ENCODE data around the gene ADAMTS14. TPM values are rescaled to one million over a fixed set of nuclear protein-coding genes. Genes with fewer than 3 reads are reported as not detected.

The ADAMTS14 gene
- total RNA-seq, 1 donor from 2014 or later, result 0.15 TPM

DNA sequence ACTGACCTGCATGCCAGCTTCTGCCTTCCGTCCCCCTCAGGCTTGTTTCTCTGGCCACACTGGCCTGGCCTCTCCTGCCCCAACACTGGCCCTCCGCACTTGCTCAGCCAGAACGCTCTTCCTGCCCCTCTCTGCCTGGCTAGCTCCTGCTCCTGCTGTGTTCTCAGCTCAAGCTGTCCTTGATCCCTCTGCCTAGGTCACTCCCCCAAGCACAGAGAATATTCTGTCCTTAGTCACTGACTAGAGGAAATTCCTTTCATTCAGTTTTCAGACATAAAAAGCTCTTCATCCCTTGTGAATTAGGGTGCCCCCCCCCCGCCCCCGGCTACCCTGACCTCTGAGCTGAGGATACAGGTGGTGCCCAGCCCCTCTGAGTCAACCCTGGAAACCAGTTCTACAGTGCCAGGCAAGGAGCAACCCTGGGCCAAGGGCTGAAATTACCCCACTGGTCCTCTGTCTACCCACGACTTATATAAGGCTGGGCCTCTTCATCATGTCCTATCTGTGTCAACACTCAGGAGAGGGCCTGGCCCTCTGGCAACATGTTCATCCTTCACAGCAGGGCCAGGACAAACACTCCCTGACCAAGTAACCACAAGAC is 136.8 kb downstream of the ADAMTS14 start:
- no peak for DNase-seq (ENCODE audit: low spot score)
- no peak for ATAC-seq

- ATAC-seq (no peak), DNase-seq (ENCODE audit: low spot score) (no peak)
These were observed 137.4 kb downstream of the ADAMTS14 start for GRCh38 chr10:70809726-70810125.

- DNase-seq (ENCODE audit: low spot score) (no peak), ATAC-seq (no peak)
These were observed 138.7 kb downstream of the ADAMTS14 start for GRCh38 chr10:70810967-70811366.

- ATAC-seq (no peak), DNase-seq (ENCODE audit: low spot score) (no peak)
These were observed 139.6 kb downstream of the ADAMTS14 start for GRCh38 chr10:70811881-70812280.

Other genes with a start within 250 kb of the ADAMTS14 start
- not detected for gene NODAL, start 230.8 kb upstream of the ADAMTS14 start, total RNA-seq
- 1.1 TPM for gene PALD1, start 193.7 kb upstream of the ADAMTS14 start, total RNA-seq
- 1.1 TPM for gene PRF1, start 69.8 kb upstream of the ADAMTS14 start, total RNA-seq
- gene TBATA, start 112.9 kb downstream of the ADAMTS14 start, total RNA-seq, result not detected
- 40.7 TPM for gene SGPL1, start 143.4 kb downstream of the ADAMTS14 start, total RNA-seq
- gene PCBD1, start 216.1 kb downstream of the ADAMTS14 start, total RNA-seq, result 239 TPM